Fibroblast of skin of back (primary cell): ENCODE data around the gene RARB.
A peak's percentile ranks its signal among the peaks of the same experiment; 100 is the strongest.

ENCODE experiments used
- DNase-seq: peaks from one replicate; pipeline ENCODE4 v3.0.0-alpha.2; 2013

RARB gene

GRCh38 chr3:25423780-25424588 lies 4.1 kb upstream of the RARB start:
- peak; percentile 93 for DNase-seq

- peak; percentile 60 for DNase-seq
Measured at GRCh38 chr3:25424614-25425013, 3.4 kb upstream of the RARB start.

GRCh38 chr3:25426408-25426807 lies 1.7 kb upstream of the RARB start:
- DNase-seq = peak; percentile 78

- DNase-seq = peak; percentile 77
Measured at GRCh38 chr3:25427155-25427554, 908 bp upstream of the RARB start.

GRCh38 chr3:25427563-25427941 lies 511 bp upstream of the RARB start:
- DNase-seq = no peak

- DNase-seq = peak; percentile 56
Measured at GRCh38 chr3:25428789-25429335, 799 bp downstream of the RARB start.

- DNase-seq = no peak
Measured at GRCh38 chr3:25429361-25430286, 1.6 kb downstream of the RARB start.

GRCh38 chr3:25430287-25430934 lies 2.3 kb downstream of the RARB start:
- DNase-seq = no peak

- no peak for DNase-seq
Measured at GRCh38 chr3:25430935-25431770, 3.1 kb downstream of the RARB start.

- DNase-seq = no peak
Measured at GRCh38 chr3:25432176-25432720, 4.2 kb downstream of the RARB start.

GRCh38 chr3:25433106-25433505 lies 5.0 kb downstream of the RARB start:
- DNase-seq = no peak

- peak; percentile 54 for DNase-seq
Measured at GRCh38 chr3:25433868-25434267, 5.8 kb downstream of the RARB start.

- DNase-seq = no peak
Measured at GRCh38 chr3:25437953-25438352, 9.9 kb downstream of the RARB start.

- peak; percentile 47 for DNase-seq
Measured at GRCh38 chr3:25438791-25439555, 10.9 kb downstream of the RARB start.

- no peak for DNase-seq
Measured at GRCh38 chr3:25441234-25441856, 13.3 kb downstream of the RARB start.

GRCh38 chr3:25442486-25442885 lies 14.4 kb downstream of the RARB start:
- no peak for DNase-seq

- no peak for DNase-seq
Measured at GRCh38 chr3:25444273-25444672, 16.2 kb downstream of the RARB start.

GRCh38 chr3:25445731-25446130 lies 17.7 kb downstream of the RARB start:
- no peak for DNase-seq

- DNase-seq = no peak
Measured at GRCh38 chr3:25447285-25447684, 19.2 kb downstream of the RARB start.

GRCh38 chr3:25447925-25448324 lies 19.9 kb downstream of the RARB start:
- no peak for DNase-seq
